Superior temporal gyrus (tissue), 1 donor: ENCODE measurements around the gene GPR146.

Source experiments
- DNase-seq: peaks from one replicate; pipeline ENCODE4 v3.0.0-alpha.2; 2016; ENCODE audit errors: extremely low spot score

The GPR146 gene

GRCh38 chr7:1011297-1012003, 32.9 kb upstream of the GPR146 start:
- no peak for DNase-seq

GRCh38 chr7:1012004-1012715, 32.2 kb upstream of the GPR146 start:
- DNase-seq: no peak

GRCh38 chr7:1012716-1013095, 31.6 kb upstream of the GPR146 start:
- DNase-seq: no peak

- no peak for DNase-seq
Observed at GRCh38 chr7:1013581-1013980, 30.8 kb upstream of the GPR146 start.

GRCh38 chr7:1014681-1015080, 29.7 kb upstream of the GPR146 start:
- no peak for DNase-seq

- no peak for DNase-seq
Observed at GRCh38 chr7:1015196-1016121, 28.9 kb upstream of the GPR146 start.

- DNase-seq: no peak
Observed at GRCh38 chr7:1016577-1017531, 27.5 kb upstream of the GPR146 start.

- no peak for DNase-seq
Observed at GRCh38 chr7:1017586-1018333, 26.6 kb upstream of the GPR146 start.

GRCh38 chr7:1018334-1018695, 26.0 kb upstream of the GPR146 start:
- DNase-seq: no peak

- DNase-seq: no peak
Observed at GRCh38 chr7:1019255-1019785, 25.0 kb upstream of the GPR146 start.

- DNase-seq: no peak
Observed at GRCh38 chr7:1019789-1020610, 24.3 kb upstream of the GPR146 start.

GRCh38 chr7:1020849-1021251, 23.5 kb upstream of the GPR146 start:
- no peak for DNase-seq

- DNase-seq: no peak
Observed at GRCh38 chr7:1021366-1021765, 23.0 kb upstream of the GPR146 start.

- DNase-seq: no peak
Observed at GRCh38 chr7:1021931-1022330, 22.4 kb upstream of the GPR146 start.

- DNase-seq: no peak
Observed at GRCh38 chr7:1022356-1022755, 22.0 kb upstream of the GPR146 start.

GRCh38 chr7:1022801-1023465, 21.4 kb upstream of the GPR146 start:
- peak; percentile 6 for DNase-seq

GRCh38 chr7:1024331-1024841, 20.0 kb upstream of the GPR146 start:
- peak; percentile 4 for DNase-seq

GRCh38 chr7:1024876-1025742, 19.2 kb upstream of the GPR146 start:
- DNase-seq: no peak
